NCI-H2227 treated with DMSO at 0.1 percent for 48 hours (cell line): ENCODE measurements around the gene IGDCC3.
"Not testable (repeated sequence)": the region's sequence is repeated elsewhere in the genome, so short reads cannot be mapped to it uniquely, and the experiment has no call there.

Source experiments
- DNase-seq: peaks from one replicate; lab custom pipeline; 2025; lab: John Stamatoyannopoulos, UW

Gene IGDCC3

GRCh38 chr15:65370885-65371284 is 6.9 kb downstream of the IGDCC3 start:
- DNase-seq: no peak

- DNase-seq: no peak
These were observed 8.2 kb downstream of the IGDCC3 start for GRCh38 chr15:65369651-65370050.

- no peak for DNase-seq
These were observed 8.6 kb downstream of the IGDCC3 start for GRCh38 chr15:65369212-65369547.

- no peak for DNase-seq
These were observed 9.2 kb downstream of the IGDCC3 start for GRCh38 chr15:65368302-65369211.

- DNase-seq: no peak
These were observed 11.5 kb downstream of the IGDCC3 start for GRCh38 chr15:65366122-65366892.

GRCh38 chr15:65365229-65365628 is 12.6 kb downstream of the IGDCC3 start:
- no peak for DNase-seq

- no peak for DNase-seq
These were observed 14.0 kb downstream of the IGDCC3 start for GRCh38 chr15:65363766-65364165.

- no peak for DNase-seq
These were observed 14.5 kb downstream of the IGDCC3 start for GRCh38 chr15:65363306-65363705.

GRCh38 chr15:65362491-65362890 is 15.3 kb downstream of the IGDCC3 start:
- no peak for DNase-seq

GRCh38 chr15:65361708-65362459 is 15.9 kb downstream of the IGDCC3 start:
- no peak for DNase-seq

- no peak for DNase-seq
These were observed 17.3 kb downstream of the IGDCC3 start for GRCh38 chr15:65360506-65360905.

- DNase-seq: no peak
These were observed 21.8 kb downstream of the IGDCC3 start for GRCh38 chr15:65355988-65356353.

GRCh38 chr15:65355173-65355987 is 22.4 kb downstream of the IGDCC3 start:
- peak; percentile 18 for DNase-seq

- no peak for DNase-seq
These were observed 23.0 kb downstream of the IGDCC3 start for GRCh38 chr15:65354835-65355172.

- not testable (repeated sequence) for DNase-seq
These were observed 25.8 kb downstream of the IGDCC3 start for GRCh38 chr15:65351972-65352371.

GRCh38 chr15:65349338-65349737 is 28.5 kb downstream of the IGDCC3 start:
- no peak for DNase-seq

GRCh38 chr15:65347756-65348155 is 30.0 kb downstream of the IGDCC3 start:
- DNase-seq: not testable (repeated sequence)

GRCh38 chr15:65346856-65347598 is 30.8 kb downstream of the IGDCC3 start:
- no peak for DNase-seq

GRCh38 chr15:65344914-65345275 is 32.9 kb downstream of the IGDCC3 start:
- no peak for DNase-seq

- no peak for DNase-seq
These were observed 33.4 kb downstream of the IGDCC3 start for GRCh38 chr15:65344214-65344913.
